Activated CD8-positive, alpha-beta memory T cell treated with anti-CD3 and anti-CD28 coated beads, Interleukin-2, amount 10 ng/mL, durations not matched to agents 7 days and 5 days (primary cell): ENCODE results near the gene CRACR2B. TPM values are rescaled to one million over a fixed set of nuclear protein-coding genes. Genes with fewer than 3 reads are reported as not detected.

Source experiments
- ATAC-seq: fragments of 150-1000 bp; cut with Tn5 transposase; one replicate; pipeline ENCODE4 v1.10.0; 2021; ENCODE audit warnings: moderate library complexity
- CTCF ChIA-PET: fragments of 350-600 bp; sonication (Branson Sonifier 250); formaldehyde crosslinking; loops from one replicate; lab custom pipeline; 2021; ENCODE audit warnings: antibody characterized with exemption; lab: Charles Lee
- DNase-seq: peaks from one replicate; pipeline ENCODE4 v3.0.0-alpha.2; 2020
- H3K27ac Mint-ChIP-seq: one replicate; pipeline ENCODE4 v1.8.0; 2021; ENCODE audit warnings: mild to moderate bottlenecking, mixed read lengths
- H3K27me3 Mint-ChIP-seq: one replicate; pipeline ENCODE4 v1.8.0; 2021; ENCODE audit warnings: mixed read lengths
- H3K36me3 Mint-ChIP-seq: one replicate; pipeline ENCODE4 v1.8.0; 2021; ENCODE audit warnings: mild to moderate bottlenecking, mixed read lengths
- H3K4me1 Mint-ChIP-seq: one replicate; pipeline ENCODE4 v1.8.0; 2021; ENCODE audit warnings: mixed read lengths
- H3K4me3 Mint-ChIP-seq: one replicate; pipeline ENCODE4 v1.8.0; 2021; ENCODE audit warnings: mild to moderate bottlenecking, moderate library complexity, mixed read lengths
- H3K9me3 Mint-ChIP-seq: one replicate; pipeline ENCODE4 v1.8.0; 2022; ENCODE audit warnings: low read depth, mixed read lengths
- total RNA-seq, 2 experiments: library from RNA; stranded (reverse); gene quantifications; one replicate each; pipeline ENCODE4 v1.2.3, GENCODE V29; 2021

Gene CRACR2B
- total RNA-seq, 2 experiments from 2014 or later, result 11.3 to 14.1 TPM

DNA sequence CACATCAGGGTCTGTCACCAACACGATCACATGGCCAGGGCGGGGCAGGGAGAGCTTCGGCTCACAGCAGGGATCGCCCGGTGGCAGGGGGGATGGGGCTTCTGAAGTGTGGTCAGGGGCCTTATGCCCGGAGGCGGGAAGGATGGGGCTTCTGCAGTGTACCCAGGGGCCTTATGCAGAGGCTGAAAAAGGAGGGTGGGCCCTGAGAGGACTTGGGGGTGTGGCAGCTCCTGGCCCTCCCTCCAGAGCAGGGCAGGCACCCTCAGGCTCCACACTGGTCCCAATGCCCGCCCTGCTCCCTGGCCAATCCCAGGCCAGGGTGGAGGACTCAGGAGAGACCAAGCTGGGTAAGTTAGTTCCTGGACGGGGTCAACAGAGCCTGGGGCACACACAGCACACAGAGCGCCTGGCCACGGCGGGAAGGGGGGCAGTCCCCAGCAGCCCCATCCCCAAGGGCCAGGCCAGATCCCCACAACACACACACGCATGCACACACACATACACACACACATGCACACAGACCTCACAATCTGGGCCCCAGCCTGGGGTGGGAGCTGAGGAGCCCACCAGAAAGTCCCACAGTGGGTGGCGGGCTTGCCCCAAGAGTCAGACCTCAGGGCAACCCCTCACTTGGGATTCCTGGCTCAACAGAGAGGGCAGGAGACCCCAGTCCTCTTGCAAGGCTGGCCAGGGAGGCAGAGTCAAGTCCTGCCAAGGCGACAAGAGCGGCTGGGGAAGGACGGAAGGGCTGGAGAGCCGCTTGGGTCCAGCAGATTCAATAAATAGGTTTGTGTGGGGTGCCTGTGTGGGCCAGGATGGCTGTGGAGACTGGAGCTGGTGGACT is 36.8 kb upstream of the CRACR2B start:
- Mint-ChIP-seq H3K27me3 (no peaks in the 10 kb centered on the region), H3K9me3 (no peaks in the 10 kb centered on the region), H3K27ac (no peak overlapping the region), H3K4me3 (no peak overlapping the region), H3K36me3 (peaks cover under 1% of the 10 kb centered on the region), H3K4me1 (peaks cover 17% of the 10 kb centered on the region)
- DNase-seq, result no peak
- CTCF ChIA-PET, result interaction anchor here (1.2 kb wide), 1 partner anchor 8 kb away, joined by 4 read pairs; no protein-coding TSS in a partner anchor
- no peak for ATAC-seq

DNA sequence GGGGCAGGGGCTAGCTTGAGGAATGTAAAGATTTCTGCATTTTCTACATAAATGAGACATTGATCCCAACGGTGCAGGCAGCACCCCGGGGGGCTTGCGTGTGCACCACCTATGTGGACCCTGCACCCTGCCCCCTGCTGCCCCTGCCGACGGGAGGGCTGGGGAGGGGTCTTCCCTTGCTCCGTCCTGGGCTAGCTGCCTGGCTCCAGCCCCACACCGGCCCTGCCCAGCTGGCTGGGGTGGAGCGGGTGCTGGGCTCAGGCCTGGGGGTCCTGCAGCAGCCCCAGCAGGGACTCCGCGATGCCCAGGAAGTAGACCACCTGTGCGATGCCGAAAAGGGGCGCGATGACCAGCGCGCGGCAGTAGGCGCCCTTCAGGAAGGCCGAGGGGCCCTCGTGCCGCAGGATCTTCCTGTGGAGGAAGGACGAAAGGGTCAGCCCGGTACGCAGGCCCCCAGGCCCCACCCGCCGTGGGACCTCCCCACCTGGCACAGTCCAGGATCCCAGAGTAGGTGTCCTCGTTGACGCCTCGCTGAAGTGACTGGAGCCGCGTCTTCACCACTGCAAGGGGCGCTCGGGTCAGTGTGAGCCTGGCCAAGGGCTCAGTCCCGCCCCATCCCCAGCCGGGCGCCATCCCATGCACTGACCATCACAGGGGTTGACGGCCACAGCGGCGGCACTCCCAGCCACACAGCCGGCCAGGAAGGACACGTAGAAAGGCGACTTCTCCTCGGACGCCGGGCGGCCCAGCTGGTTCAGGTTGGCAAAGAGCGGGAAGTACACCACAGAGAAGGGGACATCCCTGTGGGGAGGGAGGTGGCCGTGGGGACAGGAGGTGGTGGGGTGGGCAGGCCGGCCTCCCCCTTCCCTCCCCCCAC is 35.8 kb upstream of the CRACR2B start:
- DNase-seq (no peak), ATAC-seq (no peak)
- Mint-ChIP-seq H3K4me3 (no peak overlapping the region), H3K27ac (no peak overlapping the region), H3K4me1 (peaks cover 24% of the 10 kb centered on the region), H3K9me3 (no peaks in the 10 kb centered on the region), H3K36me3 (peaks cover 2% of the 10 kb centered on the region), H3K27me3 (no peaks in the 10 kb centered on the region)
- CTCF ChIA-PET, result no interaction called here

GRCh38 chr11:792535-792821 is 35.2 kb upstream of the CRACR2B start:
- Mint-ChIP-seq H3K36me3 (peaks cover 2% of the 10 kb centered on the region), H3K27me3 (no peaks in the 10 kb centered on the region), H3K4me3 (no peak overlapping the region), H3K4me1 (peaks cover 26% of the 10 kb centered on the region), H3K9me3 (no peaks in the 10 kb centered on the region), H3K27ac (no peak overlapping the region)
- ATAC-seq (no peak), DNase-seq (no peak)
- CTCF ChIA-PET, result no interaction called here

GRCh38 chr11:792873-793272 is 34.8 kb upstream of the CRACR2B start:
- no peak for DNase-seq
- no peaks in the 10 kb centered on the region for H3K9me3 Mint-ChIP-seq
- CTCF ChIA-PET, result interaction anchor here (1.4 kb wide), 1 partner anchor 65 kb away, joined by 3 read pairs; no protein-coding TSS in a partner anchor
- H3K4me1 Mint-ChIP-seq, result peaks cover 25% of the 10 kb centered on the region
- no peak overlapping the region for H3K27ac Mint-ChIP-seq
- peaks cover 2% of the 10 kb centered on the region for H3K36me3 Mint-ChIP-seq
- no peak for ATAC-seq
- no peaks in the 10 kb centered on the region for H3K27me3 Mint-ChIP-seq
- H3K4me3 Mint-ChIP-seq, result no peak overlapping the region

- Mint-ChIP-seq H3K9me3 (no peaks in the 10 kb centered on the region), H3K4me1 (peaks cover 21% of the 10 kb centered on the region), H3K27me3 (no peaks in the 10 kb centered on the region), H3K4me3 (no peak overlapping the region), H3K36me3 (peaks cover 2% of the 10 kb centered on the region), H3K27ac (no peak overlapping the region)
- CTCF ChIA-PET, result interaction anchor here (1.4 kb wide), 1 partner anchor 66 kb away, joined by 3 read pairs; no protein-coding TSS in a partner anchor
- ATAC-seq (no peak), DNase-seq (no peak)
Measured at GRCh38 chr11:793556-793955, 34.2 kb upstream of the CRACR2B start.

DNA sequence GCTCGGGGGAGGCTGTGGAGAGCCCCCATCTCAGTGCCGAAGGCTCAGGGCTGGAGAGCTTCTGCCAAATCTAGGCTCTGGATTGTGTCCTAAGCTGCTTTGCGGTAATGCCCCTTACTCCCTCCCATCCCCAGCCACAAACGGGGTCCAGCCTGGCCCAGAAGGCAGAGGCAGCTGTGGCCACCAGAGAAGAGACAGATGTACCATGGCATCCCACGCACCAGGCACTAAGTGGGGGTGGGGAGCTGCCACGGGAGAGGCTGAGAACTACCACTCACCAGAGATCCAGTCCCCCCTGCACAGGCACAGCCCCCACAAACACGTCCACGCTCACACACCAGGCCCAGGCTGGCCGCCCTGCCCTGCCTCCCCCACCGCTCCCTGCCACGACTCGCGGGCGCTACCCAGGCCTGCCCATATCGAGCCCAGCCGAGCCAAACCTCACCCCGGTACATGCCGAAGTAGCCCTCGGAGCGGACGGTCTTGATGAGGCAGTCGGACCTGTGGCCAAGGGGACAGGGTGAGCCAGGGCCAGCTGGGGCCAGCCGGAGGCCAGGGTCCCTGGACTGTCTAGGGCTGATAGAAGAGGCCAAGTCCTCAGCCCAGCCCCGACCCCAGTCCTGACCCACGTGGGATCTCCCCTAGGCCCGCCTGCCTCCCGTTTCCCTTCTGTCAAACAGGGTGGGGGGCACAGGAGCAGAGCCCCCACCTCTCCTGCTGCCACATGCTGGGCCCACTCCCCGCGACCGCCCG is 33.5 kb upstream of the CRACR2B start:
- no peak for DNase-seq
- Mint-ChIP-seq H3K36me3 (peaks cover 2% of the 10 kb centered on the region), H3K27me3 (no peaks in the 10 kb centered on the region), H3K27ac (no peak overlapping the region), H3K4me3 (no peak overlapping the region), H3K4me1 (peaks cover 18% of the 10 kb centered on the region), H3K9me3 (no peaks in the 10 kb centered on the region)
- CTCF ChIA-PET, result interaction anchor here (1.4 kb wide), 1 partner anchor 66 kb away, joined by 3 read pairs; no protein-coding TSS in a partner anchor
- ATAC-seq, result no peak

DNA sequence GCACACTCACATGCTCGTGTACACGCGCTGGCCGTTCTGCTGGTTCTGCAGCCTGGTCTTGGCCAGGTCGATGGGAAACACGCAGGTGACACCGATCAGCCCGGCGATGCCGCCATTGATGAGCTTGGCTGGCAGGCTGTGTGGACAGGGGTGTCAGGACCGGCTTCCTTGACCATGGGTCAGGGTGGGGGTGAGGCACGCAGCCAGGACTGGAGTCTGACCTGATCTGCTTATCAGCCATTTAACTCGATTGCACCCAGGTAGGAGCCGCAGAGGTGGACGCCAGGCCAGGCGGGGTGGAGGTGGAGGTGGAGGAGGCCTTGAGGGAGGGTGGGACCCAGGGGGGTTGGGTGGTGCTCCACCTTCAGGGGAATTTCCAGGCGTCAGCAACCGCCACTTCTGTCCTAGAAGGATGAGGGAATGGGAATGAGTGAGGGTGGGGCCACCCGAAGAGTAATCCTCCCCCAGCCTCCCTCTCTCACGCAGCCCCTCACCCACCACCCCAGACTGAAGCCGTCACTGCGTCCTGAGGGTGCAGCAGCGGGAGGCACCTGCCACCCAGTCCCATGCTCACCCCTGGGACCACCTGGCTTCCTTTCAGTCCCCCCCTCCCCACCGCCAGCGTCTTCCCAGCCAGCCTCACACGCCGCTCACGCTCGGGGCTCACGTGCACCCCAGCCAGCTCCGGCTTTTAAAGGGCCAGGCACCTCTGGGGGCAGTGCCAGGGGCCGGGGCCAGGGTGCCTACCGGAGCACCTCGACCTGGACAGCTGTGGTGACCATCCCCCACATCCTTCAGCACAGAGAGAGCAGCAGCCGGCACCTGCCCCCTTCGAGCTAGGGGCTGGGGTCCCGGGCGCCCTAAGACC is 32.7 kb upstream of the CRACR2B start:
- no peaks in the 10 kb centered on the region for H3K27me3 Mint-ChIP-seq
- H3K36me3 Mint-ChIP-seq, result peaks cover 2% of the 10 kb centered on the region
- no peak for DNase-seq

GRCh38 chr11:795634-796564 is 31.8 kb upstream of the CRACR2B start:
- DNase-seq, result peak; percentile 92
- CTCF ChIA-PET, result interaction anchor here (0.6 to 3.1 kb wide), 4 partner anchors 12 to 48 kb away, joined by 3 to 17 read pairs (median 3); partner anchors contain the start of gene RPLP2
- Mint-ChIP-seq H3K36me3 (peaks cover 2% of the 10 kb centered on the region), H3K9me3 (no peaks in the 10 kb centered on the region), H3K4me3 (peak overlapping the region; percentile 85), H3K4me1 (peaks cover 13% of the 10 kb centered on the region), H3K27me3 (no peaks in the 10 kb centered on the region), H3K27ac (peak overlapping the region; percentile 84)
- peak; percentile 55 for ATAC-seq

More for the DNA sequence above, 32.7 kb upstream of the CRACR2B start:
- Mint-ChIP-seq H3K4me1 (peaks cover 13% of the 10 kb centered on the region), H3K9me3 (no peaks in the 10 kb centered on the region), H3K27ac (no peak overlapping the region), H3K4me3 (peak overlapping the region; percentile 85)
- CTCF ChIA-PET, result interaction anchor here (0.6 to 3.1 kb wide), 3 partner anchors 13 to 35 kb away, joined by 3 to 17 read pairs (median 3); partner anchors contain the start of gene RPLP2
- no peak for ATAC-seq

DNA sequence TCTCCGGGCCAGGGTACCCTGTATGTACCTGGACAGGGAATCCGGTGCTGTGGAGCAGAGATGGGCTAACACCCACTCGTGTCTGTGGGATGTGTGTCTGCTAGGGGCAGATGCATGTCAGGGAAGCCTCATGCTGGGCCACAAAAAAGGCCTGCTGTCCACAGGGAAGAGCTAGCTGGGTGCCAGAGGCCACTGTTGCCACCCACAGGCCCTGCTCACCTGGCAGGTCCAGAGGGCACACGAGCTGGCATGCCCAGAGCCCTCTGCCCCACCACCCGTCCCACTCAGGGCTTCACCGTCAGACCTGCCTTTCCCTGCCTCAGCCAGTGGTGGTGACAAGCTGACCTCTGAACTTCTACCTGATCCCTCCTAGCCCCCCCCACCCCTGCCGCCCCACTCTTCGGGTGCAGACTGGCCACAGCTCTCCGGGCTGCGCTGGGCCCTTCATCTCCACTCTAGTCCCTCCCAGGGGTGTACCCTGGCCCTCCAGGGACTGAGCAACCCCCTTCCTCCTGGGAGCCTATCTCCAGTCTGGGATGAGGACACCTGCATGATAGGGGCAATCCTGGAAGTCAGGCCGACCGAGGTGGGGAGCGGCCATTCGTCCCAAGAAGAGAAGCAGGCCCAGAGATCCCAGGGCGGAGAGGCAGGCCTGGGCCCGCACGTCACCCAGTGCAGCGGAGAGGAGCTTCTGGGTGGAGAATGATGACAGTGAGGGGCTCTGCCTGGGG is 31.0 kb upstream of the CRACR2B start:
- H3K36me3 Mint-ChIP-seq, result peaks cover 4% of the 10 kb centered on the region
- CTCF ChIA-PET, result interaction anchor here (1.1 to 3.1 kb wide), 5 partner anchors 11 to 70 kb away, joined by 3 to 17 read pairs (median 3); partner anchors contain the start of gene RPLP2
- peak overlapping the region; percentile 84 for H3K27ac Mint-ChIP-seq
- ATAC-seq, result no peak
- no peaks in the 10 kb centered on the region for H3K27me3 Mint-ChIP-seq
- H3K9me3 Mint-ChIP-seq, result no peaks in the 10 kb centered on the region
- peak overlapping the region; percentile 85 for H3K4me3 Mint-ChIP-seq
- H3K4me1 Mint-ChIP-seq, result peaks cover 13% of the 10 kb centered on the region
- DNase-seq, result no peak

DNA sequence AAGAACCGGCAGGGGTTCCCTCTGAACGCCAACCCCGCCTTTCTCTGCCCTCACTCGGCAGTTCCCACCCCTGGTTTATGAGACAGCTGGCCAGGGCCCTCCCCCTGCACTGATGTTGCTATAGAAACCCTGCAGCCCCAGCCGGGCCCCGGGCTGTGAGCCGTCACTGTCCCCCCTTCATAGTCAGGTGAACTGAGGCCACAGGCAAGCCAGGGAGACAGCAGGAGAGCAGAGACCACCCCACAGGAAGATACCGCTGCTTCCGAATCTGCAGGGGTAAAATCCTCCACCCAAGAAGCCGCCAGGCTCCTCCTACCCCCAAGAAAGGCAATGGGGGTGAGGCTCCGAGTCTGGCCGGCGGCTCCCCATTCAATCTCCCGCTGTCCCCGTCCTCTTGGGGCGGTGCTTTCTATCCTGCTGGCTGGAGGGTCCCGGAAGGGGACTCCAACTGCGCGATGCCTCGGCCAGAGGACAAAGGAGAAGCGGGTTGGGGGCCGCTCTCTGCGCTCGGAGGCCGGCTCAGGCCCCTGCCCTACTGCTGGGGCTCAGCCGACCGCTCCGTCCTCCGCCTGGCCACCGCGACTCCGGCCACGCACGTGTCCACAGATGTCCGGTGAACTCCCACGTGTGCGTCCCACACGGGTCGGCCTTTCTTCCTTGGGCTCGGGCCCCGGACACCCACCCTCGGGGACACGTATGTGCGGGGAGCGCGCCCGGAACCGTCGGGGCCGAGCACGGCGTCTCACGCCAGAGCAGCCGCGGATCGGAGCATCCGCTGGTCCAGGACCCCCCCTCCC is 30.2 kb upstream of the CRACR2B start:
- H3K27ac Mint-ChIP-seq, result peak overlapping the region; percentile 84
- CTCF ChIA-PET, result interaction anchor here (1.1 to 3.1 kb wide), 5 partner anchors 11 to 71 kb away, joined by 3 to 17 read pairs (median 3); partner anchors contain the start of gene RPLP2
- peak; percentile 56 for ATAC-seq

More for the DNA sequence above, 30.2 kb upstream of the CRACR2B start:
- Mint-ChIP-seq H3K9me3 (no peaks in the 10 kb centered on the region), H3K36me3 (peaks cover 4% of the 10 kb centered on the region), H3K27me3 (no peaks in the 10 kb centered on the region), H3K4me3 (peak overlapping the region; percentile 85), H3K4me1 (peaks cover 13% of the 10 kb centered on the region)
- peak; percentile 90 for DNase-seq
